Right forelimb (tissue), 1 donor: Measurements from ENCODE around the gene SIK3.
"Not testable (repeated sequence)": the region's sequence is repeated elsewhere in the genome, so short reads cannot be mapped to it uniquely, and the experiment has no call there.

Experiments
- DNase-seq: peaks from one replicate; pipeline ENCODE4 v3.0.0-alpha.2; 2018

Gene SIK3

DNA sequence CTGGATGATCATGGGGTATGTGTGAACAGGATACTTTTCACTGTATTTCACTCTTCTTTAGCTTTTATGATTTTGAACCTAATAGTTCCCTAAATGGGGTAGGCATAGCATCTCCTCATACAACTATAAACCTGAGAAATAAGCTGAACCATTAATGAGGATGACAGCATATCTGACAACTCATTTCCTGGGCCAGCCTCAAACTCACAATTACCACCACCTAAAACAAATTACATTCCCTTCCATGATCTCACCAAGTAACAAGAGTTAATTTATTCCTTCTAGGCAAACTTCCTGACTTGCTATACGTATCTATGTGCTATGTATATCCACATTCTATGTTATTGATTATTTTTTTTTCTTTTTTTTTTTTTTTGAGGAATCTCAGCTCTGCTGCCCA is 23.0 kb downstream of the SIK3 start:
- DNase-seq, result no peak

DNA sequence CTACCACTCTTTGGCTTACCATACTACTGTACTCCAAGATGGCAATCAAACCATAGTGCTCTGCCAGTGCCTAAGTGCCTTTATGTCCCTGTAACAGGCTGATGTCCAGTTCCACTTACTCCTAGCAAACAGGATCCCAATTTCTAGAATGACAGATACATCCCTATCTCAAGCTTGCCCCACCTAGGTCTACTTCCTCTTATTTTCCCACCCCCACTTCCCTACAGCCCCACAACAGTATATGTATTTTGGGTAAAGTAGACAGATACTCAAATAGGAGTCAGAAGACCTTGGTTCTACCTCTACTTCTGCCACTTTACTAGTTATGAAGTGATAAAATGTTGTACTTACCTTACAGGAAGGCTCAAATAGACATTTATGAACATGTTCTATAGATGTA is 24.1 kb downstream of the SIK3 start:
- no peak for DNase-seq

GRCh38 chr11:117073539-117073938 is 24.7 kb downstream of the SIK3 start:
- no peak for DNase-seq

- DNase-seq, result no peak
Measured at GRCh38 chr11:117072517-117073461, 25.4 kb downstream of the SIK3 start.

GRCh38 chr11:117071344-117071787 is 26.9 kb downstream of the SIK3 start:
- no peak for DNase-seq

GRCh38 chr11:117070016-117070415 is 28.2 kb downstream of the SIK3 start:
- DNase-seq, result no peak

GRCh38 chr11:117068303-117068860 is 29.8 kb downstream of the SIK3 start:
- DNase-seq, result no peak

GRCh38 chr11:117066959-117067358 is 31.3 kb downstream of the SIK3 start:
- no peak for DNase-seq

DNA sequence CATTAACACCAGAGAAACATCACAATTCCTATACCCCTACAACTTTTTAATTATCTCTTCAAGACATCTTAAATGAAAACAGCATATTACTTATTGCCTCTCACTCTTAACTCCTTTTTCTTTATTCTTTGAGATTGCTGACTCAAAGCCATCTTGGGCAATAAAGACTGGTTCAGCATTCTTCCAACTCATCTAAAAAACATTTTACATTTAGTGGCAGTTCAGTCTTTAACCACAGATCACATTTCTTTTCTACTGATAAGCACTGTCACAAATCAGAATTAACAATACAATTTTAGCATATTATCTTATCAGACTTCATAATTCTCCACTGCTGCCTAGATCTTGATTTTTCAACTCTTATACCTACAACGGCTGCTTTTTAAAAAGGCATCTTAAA is 34.0 kb downstream of the SIK3 start:
- DNase-seq, result no peak

DNA sequence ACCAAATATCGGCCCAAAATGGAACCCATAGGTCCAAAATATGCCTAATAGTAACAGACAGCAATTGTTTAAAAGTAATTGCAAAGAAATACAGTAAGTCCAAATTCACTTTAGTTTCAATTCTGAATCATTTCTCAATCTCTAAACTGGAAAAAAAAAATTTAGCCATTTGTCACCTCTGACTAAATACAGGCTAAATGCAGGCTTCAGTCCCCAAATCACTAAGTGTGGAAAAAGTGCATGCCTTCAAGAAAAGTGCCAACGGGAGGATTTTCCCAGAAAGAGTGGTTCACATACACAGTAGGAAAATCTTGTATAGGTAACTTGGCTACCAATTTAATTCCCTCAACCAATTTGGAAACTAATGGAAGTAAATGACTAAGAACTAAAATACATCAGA is 35.7 kb downstream of the SIK3 start:
- DNase-seq, result no peak

DNA sequence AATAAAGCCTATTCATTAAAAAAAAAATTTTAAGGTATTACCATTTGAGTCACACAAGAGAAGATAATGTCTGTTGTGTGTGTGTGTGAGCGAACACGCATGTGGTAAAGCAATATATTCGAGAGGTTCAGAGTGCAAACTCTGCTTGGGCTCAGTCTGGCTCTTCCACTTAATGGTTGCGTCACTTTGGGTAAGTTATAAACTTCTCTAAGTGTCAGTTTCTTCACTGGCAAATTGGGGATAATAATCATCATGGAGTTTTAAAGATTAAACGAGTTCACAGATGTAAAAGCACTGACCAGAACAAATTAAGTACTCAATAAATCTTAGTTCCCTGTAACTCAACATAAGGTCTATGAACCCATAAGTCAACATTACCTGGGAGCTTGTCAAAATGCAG is 37.0 kb downstream of the SIK3 start:
- DNase-seq, result no peak

GRCh38 chr11:117059611-117060148 is 38.5 kb downstream of the SIK3 start:
- no peak for DNase-seq

DNA sequence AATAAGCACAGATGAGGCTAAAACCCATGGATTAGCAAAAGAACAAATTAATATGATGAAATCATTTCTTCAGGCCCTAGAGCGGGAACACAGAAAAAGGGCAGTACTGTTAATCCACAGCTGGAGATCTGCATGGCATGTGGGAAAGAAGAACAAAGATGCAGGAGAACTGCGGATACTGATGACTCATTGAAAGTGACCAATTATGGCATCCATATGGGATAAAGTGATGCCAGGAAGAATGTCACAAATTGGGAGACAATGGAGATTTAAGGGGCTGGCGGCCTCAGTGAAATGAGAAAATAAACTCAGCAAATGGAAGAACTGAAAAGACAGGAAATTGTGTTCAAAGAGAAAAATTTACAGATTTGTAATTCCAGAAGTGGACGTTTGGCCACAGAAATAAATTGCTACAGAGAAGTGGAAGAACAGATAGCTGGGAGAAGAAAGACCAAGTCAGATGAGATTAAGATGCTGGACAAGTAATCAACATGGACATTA is 39.4 kb downstream of the SIK3 start:
- DNase-seq, result no peak

DNA sequence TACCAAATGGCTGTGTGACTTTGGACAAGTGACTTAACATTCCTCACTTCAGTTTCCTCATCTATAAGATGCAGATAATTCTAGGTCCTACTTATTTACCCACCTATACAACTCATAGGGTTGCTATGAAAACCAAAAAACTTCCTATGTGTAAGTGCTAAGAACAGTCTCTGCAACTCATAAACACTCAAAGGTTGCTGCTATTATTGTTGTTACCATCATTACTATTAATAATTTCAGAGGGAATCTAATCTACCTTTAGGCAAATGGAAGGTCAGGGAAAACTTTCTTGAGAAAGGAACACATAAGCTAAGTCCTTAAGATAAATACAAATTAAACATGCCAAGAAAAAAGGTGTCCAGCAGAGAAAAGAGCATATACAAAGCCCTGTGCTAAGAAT is 40.5 kb downstream of the SIK3 start:
- no peak for DNase-seq

DNA sequence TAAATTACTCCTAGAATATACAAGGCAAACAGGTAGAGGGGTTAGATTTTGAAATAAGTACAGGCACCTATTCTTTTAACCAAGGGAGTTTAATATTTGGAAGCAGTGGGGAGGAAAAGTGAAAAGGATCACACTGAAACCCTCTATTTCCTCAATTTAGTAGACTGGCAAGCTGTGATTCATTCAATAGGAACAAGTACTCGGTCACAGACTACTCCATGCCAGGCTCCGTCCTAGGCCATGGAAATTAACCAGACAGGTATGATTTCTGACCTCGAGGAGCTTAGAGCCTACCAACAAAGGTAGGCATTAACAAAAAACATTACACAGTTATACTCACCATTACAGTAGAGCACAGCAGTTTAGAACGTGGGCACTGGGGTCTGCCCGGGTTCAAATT is 40.9 kb downstream of the SIK3 start:
- no peak for DNase-seq

GRCh38 chr11:117055469-117055868 is 42.8 kb downstream of the SIK3 start:
- no peak for DNase-seq

DNA sequence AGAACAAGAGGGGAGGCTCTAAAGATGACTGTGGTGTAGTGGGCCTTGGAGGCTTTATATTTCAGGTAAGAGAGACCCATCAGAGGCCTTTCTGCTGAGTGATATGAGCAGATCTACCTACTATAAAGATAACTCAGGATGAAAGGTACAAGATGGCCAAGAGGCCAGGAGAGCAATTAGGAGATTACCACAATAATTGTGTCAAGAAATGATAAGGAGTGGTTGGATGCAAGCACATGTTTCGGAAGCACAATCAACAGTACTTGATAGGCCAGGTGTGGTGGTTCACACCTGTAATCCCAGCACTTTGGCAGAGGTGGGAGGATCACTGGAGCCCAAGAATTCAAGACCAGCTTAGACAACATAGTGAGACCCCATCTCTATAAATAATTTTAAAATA is 43.8 kb downstream of the SIK3 start:
- DNase-seq, result no peak

DNA sequence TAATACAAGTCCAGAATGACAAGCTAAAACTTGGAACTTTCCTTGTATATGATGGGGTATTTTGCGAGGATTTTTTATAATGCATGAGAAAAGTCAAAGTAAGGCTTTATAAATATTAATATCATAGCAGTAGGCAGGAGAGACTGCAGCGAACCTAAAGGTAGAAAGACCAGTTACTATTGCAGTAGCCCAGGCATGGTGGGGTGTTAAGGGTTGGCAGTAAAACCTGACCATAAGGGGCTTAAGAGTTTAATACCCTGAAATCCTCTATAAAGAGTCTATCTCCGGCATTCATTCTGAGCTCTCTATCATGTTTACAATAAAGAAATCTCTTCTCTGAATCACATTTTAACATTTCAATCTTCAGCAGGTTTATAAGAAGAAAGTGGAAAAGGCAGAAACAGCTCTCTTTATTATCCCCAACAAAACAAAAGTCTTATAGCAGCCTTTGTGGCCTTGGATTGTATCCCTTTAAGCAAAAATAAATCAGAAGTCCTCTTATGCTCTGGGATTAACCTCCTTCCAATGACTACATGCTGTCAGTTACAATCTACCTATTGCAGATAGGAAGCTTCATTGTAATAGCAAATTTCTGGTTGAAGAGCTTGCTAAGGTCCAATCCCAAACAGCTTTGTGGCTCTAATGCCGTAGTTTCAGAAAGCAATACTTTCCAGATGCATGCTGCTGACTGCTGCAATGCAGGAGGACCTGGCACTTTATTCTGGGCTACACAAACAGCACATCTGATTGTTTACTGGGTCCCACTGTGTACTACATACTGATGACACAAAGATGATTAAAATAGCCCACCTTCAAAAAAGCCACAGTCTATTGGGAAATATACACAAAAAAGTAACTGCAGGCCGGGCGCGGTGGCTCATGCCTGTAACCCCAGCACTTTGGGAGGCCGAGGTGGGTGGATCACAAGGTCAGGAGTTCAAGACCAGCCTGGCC is 45.8 kb downstream of the SIK3 start:
- no peak for DNase-seq

- not testable (repeated sequence) for DNase-seq
Measured at GRCh38 chr11:117050121-117050520, 48.1 kb downstream of the SIK3 start.

GRCh38 chr11:117046627-117047026 is 51.6 kb downstream of the SIK3 start:
- not testable (repeated sequence) for DNase-seq

- DNase-seq, result no peak
Measured at GRCh38 chr11:117045956-117046355, 52.3 kb downstream of the SIK3 start.

- DNase-seq, result no peak
Measured at GRCh38 chr11:117045196-117045595, 53.0 kb downstream of the SIK3 start.
